OCI-LY1 (cell line): Measurements from ENCODE around the gene RBKS.

Source experiments
- H2AFZ ChIP-seq: fragments of 200-600 bp; sonication (generic), shearing (Covaris generic); 2 replicates; pipeline ENCODE4 v1.6.0; 2014; ENCODE audit warnings: antibody characterized with exemption, mild to moderate bottlenecking, low read length
- H3F3A ChIP-seq: fragments of 200-600 bp; sonication (generic), shearing (Covaris generic); 2 replicates; pipeline ENCODE4 v1.6.0; 2014; ENCODE audit warnings: mild to moderate bottlenecking, antibody characterized with exemption, low read length, moderate library complexity; ENCODE audit not compliant: insufficient read depth
- H3K27ac ChIP-seq: fragments of 200-600 bp; sonication (generic); 2 replicates; pipeline ENCODE4 v1.5.1; 2014; ENCODE audit warnings: low read length, mixed run types, mild to moderate bottlenecking, low read depth; ENCODE audit not compliant: poor library complexity, severe bottlenecking
- H3K27me3 ChIP-seq: fragments of 200-600 bp; sonication (generic); 2 replicates; pipeline ENCODE4 v1.6.0; 2014; ENCODE audit warnings: antibody characterized with exemption, mild to moderate bottlenecking, low read length, moderate library complexity; ENCODE audit not compliant: insufficient read depth
- H3K36me3 ChIP-seq: fragments of 200-600 bp; sonication (generic); 2 replicates; pipeline ENCODE4 v1.6.1; 2014; ENCODE audit warnings: mild to moderate bottlenecking, antibody characterized with exemption, low read length, moderate library complexity, mixed read lengths; ENCODE audit not compliant: insufficient read depth
- H3K4me1 ChIP-seq: fragments of 200-600 bp; sonication (generic); 2 replicates; pipeline ENCODE4 v1.5.1; 2014; ENCODE audit warnings: mild to moderate bottlenecking, low read length, moderate library complexity; ENCODE audit not compliant: insufficient read depth, severe bottlenecking
- H3K4me2 ChIP-seq: fragments of 200-600 bp; sonication (generic), shearing (Covaris generic); 2 replicates; pipeline ENCODE4 v1.6.1; 2014; ENCODE audit warnings: low read length
- H3K4me3 ChIP-seq: fragments of 200-600 bp; sonication (generic); 2 replicates; pipeline ENCODE4 v1.5.1; 2014; ENCODE audit warnings: low read length, low read depth, mild to moderate bottlenecking, mixed read lengths; ENCODE audit not compliant: poor library complexity, severe bottlenecking
- H3K79me2 ChIP-seq: fragments of 200-600 bp; shearing (Covaris generic); 2 replicates; pipeline ENCODE4 v1.6.1; 2016; ENCODE audit warnings: mixed run types, low read length, mixed read lengths; ENCODE audit not compliant: insufficient read depth
- H3K9ac ChIP-seq: fragments of 200-600 bp; sonication (generic), shearing (Covaris generic); 2 replicates; pipeline ENCODE4 v1.6.1; 2014; ENCODE audit warnings: mild to moderate bottlenecking, low read length, mixed read lengths
- H3K9me2 ChIP-seq: fragments of 200-600 bp; sonication (generic), shearing (Covaris generic); 2 replicates; pipeline ENCODE4 v1.6.1; 2014; ENCODE audit warnings: low read depth, mild to moderate bottlenecking, low read length, mixed read lengths
- H3K9me3 ChIP-seq: fragments of 200-600 bp; shearing (Covaris generic); 2 replicates; pipeline ENCODE4 v1.6.1; 2014; ENCODE audit warnings: low read length, mixed read lengths
- H4K20me1 ChIP-seq: fragments of 200-600 bp; sonication (generic), shearing (Covaris generic); 2 replicates; pipeline ENCODE4 v1.6.0; 2016; ENCODE audit warnings: mild to moderate bottlenecking, low read length; ENCODE audit not compliant: insufficient read depth
- EZH2 ChIP-seq: fragments of 200-600 bp; sonication (generic), shearing (Covaris generic); IDR thresholded peaks from 2 replicates; pipeline ENCODE4 v1.8.0; 2017; ENCODE audit warnings: borderline replicate concordance, mixed run types, mild to moderate bottlenecking, antibody characterized with exemption, low read length, moderate library complexity, mixed read lengths
- TF ChIP-seq, protein P1 (sequence below): fragments of 200-600 bp; sonication (generic), shearing (Covaris generic); IDR thresholded peaks from 2 replicates; pipeline ENCODE4 v1.5.1; 2017; ENCODE audit warnings: mild to moderate bottlenecking, antibody characterized with exemption, low read length, moderate library complexity, mixed read lengths

Gene RBKS

DNA sequence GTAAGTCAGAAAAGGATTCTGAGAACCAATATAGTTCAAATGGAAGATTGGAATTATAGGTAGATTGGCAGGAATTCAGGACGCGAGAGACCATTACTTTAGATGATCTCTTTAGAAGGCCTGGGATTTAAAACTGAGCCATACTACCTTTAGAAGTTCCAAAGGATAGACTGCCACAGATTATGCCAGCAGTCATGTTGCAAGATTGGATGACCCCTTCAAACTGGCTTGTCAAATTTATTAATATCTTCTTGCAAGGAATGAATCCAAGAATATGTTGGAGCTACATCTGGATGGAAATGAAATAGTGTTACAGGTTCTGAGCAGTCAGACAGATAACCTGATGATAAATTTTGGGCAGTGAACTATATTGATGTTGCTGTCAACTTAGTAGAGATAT, 22.3 kb upstream of the RBKS start:
- Histone ChIP-seq H3K4me1 (peaks cover 9% of the 10 kb centered on the region), H3K79me2 (no peaks in the 10 kb centered on the region; the same call in 1 of the 2 replicates), H3K4me3 (no peak overlapping the region), H2AFZ (no peak overlapping the region), H3K4me2 (no peak overlapping the region), H3K27ac (no peak overlapping the region), H4K20me1 (no peaks in the 10 kb centered on the region), H3K9ac (no peak overlapping the region), H3K27me3 (no peaks in the 10 kb centered on the region), H3K9me3 (no peaks in the 10 kb centered on the region), H3F3A (no peaks in the 10 kb centered on the region), H3K9me2 (no peaks in the 10 kb centered on the region), H3K36me3 (no peaks in the 10 kb centered on the region)
- TF ChIP-seq EZH2 = no peak
- TF ChIP-seq, protein P1, sequence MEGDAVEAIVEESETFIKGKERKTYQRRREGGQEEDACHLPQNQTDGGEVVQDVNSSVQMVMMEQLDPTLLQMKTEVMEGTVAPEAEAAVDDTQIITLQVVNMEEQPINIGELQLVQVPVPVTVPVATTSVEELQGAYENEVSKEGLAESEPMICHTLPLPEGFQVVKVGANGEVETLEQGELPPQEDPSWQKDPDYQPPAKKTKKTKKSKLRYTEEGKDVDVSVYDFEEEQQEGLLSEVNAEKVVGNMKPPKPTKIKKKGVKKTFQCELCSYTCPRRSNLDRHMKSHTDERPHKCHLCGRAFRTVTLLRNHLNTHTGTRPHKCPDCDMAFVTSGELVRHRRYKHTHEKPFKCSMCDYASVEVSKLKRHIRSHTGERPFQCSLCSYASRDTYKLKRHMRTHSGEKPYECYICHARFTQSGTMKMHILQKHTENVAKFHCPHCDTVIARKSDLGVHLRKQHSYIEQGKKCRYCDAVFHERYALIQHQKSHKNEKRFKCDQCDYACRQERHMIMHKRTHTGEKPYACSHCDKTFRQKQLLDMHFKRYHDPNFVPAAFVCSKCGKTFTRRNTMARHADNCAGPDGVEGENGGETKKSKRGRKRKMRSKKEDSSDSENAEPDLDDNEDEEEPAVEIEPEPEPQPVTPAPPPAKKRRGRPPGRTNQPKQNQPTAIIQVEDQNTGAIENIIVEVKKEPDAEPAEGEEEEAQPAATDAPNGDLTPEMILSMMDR = no peak

DNA sequence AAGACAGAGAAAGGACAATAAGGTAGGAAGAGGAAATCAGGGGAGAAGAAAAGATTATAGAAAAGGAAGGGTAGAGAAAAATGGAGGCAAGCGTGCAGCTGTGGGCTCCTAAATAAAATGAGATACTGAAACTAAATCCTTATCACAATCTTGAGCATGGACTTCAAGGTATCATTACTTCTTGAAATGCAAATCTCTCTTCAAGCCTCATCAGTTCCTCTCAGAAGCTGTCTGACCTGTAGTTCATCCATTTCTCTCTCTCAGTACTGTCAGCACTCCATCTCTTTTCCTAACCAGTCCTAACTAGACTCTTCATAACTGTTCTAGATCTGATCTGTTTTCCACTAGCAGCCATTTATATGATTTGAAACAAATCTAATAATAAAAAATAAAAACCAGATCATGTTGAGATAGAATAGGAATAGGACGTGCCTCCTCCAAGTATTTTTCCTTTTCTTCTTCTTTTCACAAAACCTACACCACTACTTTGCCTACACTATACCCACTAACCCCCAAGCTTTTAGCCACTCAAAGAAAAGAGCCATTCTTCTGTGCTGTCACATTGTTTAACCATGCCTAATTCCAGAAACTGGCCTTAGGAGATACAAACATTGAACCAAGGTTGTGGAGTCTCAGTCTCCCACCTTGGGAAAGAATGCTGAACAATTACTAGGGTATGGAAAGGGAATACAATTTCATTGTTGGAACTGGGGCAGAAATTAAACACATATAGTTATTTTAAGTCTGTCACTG, 21.4 kb upstream of the RBKS start:
- no peak overlapping the region for H2AFZ ChIP-seq
- H3K9me2 ChIP-seq = no peaks in the 10 kb centered on the region
- H3K36me3 ChIP-seq = no peaks in the 10 kb centered on the region
- TF ChIP-seq EZH2 = no peak
- TF ChIP-seq, protein P1 = no peak
- H3K4me1 ChIP-seq = peaks cover 9% of the 10 kb centered on the region
- no peak overlapping the region for H3K9ac ChIP-seq
- H3K4me3 ChIP-seq = no peak overlapping the region
- no peak overlapping the region for H3K4me2 ChIP-seq
- H3K9me3 ChIP-seq = no peaks in the 10 kb centered on the region
- H4K20me1 ChIP-seq = no peaks in the 10 kb centered on the region
- no peaks in the 10 kb centered on the region for H3F3A ChIP-seq
- no peaks in the 10 kb centered on the region; the same call in 1 of the 2 replicates for H3K79me2 ChIP-seq
- no peaks in the 10 kb centered on the region for H3K27me3 ChIP-seq
- H3K27ac ChIP-seq = no peak overlapping the region

DNA sequence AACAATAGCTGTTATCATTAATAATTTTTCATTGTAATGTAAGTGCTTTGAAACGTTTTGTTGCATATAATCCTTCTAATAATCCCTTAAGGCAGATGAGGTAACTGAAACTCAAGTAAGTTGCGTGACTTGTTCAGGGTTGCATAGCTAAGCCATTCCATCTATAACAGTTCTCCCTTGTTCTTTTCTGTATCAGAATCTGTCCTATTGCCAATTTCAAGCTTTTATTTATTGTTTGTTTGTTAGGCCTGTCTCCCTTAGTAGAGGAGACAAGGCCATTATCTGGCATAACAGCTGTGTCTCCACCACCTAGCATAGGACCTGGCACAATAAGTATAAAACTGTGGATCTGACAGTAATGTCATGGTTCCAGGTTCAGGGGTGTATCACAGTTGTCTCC, 19.7 kb upstream of the RBKS start:
- TF ChIP-seq EZH2 = no peak
- TF ChIP-seq, protein P1 = no peak
- Histone ChIP-seq H3K4me2 (no peak overlapping the region), H3K79me2 (no peaks in the 10 kb centered on the region; the same call in 1 of the 2 replicates), H3K9me3 (no peaks in the 10 kb centered on the region), H3K4me1 (peaks cover 9% of the 10 kb centered on the region), H3K9ac (no peak overlapping the region), H3K27me3 (no peaks in the 10 kb centered on the region), H3K9me2 (no peaks in the 10 kb centered on the region), H3F3A (no peaks in the 10 kb centered on the region), H2AFZ (no peak overlapping the region), H4K20me1 (no peaks in the 10 kb centered on the region), H3K4me3 (no peak overlapping the region), H3K36me3 (no peaks in the 10 kb centered on the region), H3K27ac (no peak overlapping the region)
